ENCODE measurements around the gene TAF6L. TPM values are rescaled to one million over a fixed set of nuclear protein-coding genes. Genes with fewer than 3 reads are reported as not detected.

TAF6L gene
- total and polyA plus RNA-seq, 9 donors, result 5.4 to 33.6 (median 26.3) TPM

DNA sequence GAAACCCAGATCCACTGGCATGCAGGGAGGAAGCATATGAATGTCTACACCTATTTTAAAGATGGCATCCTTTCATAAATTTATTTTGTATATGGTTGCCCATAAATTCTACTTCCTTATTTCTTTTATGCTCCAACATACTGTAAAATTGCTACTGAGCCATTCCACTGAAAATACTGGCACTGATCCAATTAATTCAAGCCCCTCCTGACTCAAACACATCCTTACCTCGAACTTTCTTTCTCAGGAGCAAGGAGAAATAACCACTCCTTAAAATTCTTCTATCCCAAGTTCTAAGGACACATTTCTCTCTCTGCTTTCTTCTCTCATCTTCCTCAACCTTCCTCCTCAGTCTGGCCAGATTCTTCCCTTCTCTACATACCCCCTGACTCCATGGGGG, 39.6 kb downstream of the TAF6L start:
- no peak for TF ChIP-seq EP300 (IDR thresholded peaks at IDR 0.05)
- TF ChIP-seq POLR2A (IDR thresholded peaks at IDR 0.05), result no peak
- TF ChIP-seq, protein P1, sequence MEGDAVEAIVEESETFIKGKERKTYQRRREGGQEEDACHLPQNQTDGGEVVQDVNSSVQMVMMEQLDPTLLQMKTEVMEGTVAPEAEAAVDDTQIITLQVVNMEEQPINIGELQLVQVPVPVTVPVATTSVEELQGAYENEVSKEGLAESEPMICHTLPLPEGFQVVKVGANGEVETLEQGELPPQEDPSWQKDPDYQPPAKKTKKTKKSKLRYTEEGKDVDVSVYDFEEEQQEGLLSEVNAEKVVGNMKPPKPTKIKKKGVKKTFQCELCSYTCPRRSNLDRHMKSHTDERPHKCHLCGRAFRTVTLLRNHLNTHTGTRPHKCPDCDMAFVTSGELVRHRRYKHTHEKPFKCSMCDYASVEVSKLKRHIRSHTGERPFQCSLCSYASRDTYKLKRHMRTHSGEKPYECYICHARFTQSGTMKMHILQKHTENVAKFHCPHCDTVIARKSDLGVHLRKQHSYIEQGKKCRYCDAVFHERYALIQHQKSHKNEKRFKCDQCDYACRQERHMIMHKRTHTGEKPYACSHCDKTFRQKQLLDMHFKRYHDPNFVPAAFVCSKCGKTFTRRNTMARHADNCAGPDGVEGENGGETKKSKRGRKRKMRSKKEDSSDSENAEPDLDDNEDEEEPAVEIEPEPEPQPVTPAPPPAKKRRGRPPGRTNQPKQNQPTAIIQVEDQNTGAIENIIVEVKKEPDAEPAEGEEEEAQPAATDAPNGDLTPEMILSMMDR (IDR thresholded peaks at IDR 0.05), result no peak
- Histone ChIP-seq H3K4me3 (no peak overlapping the region), H3K9me3 (no peaks in the 10 kb centered on the region), H3K4me1 (ENCODE audit: insufficient read depth) (no peaks in the 10 kb centered on the region), H3K36me3 (no peaks in the 10 kb centered on the region), H3K27me3 (no peaks in the 10 kb centered on the region), H3K27ac (no peak overlapping the region)
- no peak for DNase-seq
- intact Hi-C loops (cut with DNase I), result no loop called here
- WGBS, 3 donors, result 3 to 18% (median 8%) methylated on average over 1 of the region's 1 CpG

DNA sequence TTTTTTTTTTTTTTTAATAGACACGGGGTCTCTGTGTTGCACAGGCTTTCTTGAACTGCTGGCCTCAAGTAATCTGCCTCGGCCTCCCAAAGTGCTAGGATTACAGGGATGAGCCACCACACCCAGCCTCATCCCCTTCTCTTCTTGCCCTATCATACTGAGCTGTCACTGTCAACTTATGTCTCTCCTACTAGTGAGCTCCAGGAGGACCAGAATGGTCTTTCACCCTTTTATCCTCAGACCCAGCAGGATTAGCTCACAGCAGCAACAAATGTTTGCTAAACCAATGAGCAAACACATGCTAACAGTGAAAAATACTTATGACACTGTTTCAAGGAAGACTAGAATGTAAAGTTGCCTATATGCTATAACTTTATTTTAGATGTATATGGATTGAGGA, 40.5 kb downstream of the TAF6L start:
- no peak for DNase-seq
- 41 to 79% (median 59%) methylated on average over 2 of the region's 2 CpGs for WGBS, 3 donors
- Histone ChIP-seq H3K27ac (no peak overlapping the region), H3K36me3 (no peaks in the 10 kb centered on the region), H3K4me3 (no peak overlapping the region), H3K27me3 (no peaks in the 10 kb centered on the region), H3K4me1 (ENCODE audit: insufficient read depth) (no peaks in the 10 kb centered on the region), H3K9me3 (no peaks in the 10 kb centered on the region)
- TF ChIP-seq POLR2A (IDR thresholded peaks at IDR 0.05), result no peak
- no peak for TF ChIP-seq EP300 (IDR thresholded peaks at IDR 0.05)
- TF ChIP-seq, protein P1 (IDR thresholded peaks at IDR 0.05), result no peak
- intact Hi-C loops (cut with DNase I), result no loop called here

DNA sequence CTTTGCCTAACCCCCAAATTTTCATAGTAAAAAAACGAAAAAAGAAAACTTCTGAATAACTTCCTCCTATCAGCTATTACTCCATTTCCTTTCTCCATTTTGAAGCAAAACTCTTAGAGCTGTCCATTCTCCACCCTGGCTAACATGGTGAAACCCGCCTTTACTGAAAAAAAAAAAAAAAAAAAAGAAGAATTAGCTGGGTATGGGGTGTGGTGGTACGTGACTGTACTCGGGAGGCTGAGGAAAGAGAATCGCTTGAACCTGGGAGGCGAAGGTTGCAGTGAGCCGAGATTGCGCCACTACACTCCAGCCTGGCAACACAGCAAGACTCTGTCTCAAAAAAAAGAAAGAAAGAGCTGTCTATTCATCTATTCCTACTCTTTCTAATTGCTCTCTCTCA, 45.4 kb downstream of the TAF6L start:
- DNase-seq, result no peak
- Histone ChIP-seq H3K9me3 (no peaks in the 10 kb centered on the region), H3K27ac (no peak overlapping the region), H3K27me3 (no peaks in the 10 kb centered on the region), H3K4me1 (ENCODE audit: insufficient read depth) (no peaks in the 10 kb centered on the region), H3K36me3 (no peaks in the 10 kb centered on the region), H3K4me3 (no peak overlapping the region)
- 83 to 94% (median 89%) methylated on average over 8 of the region's 8 CpGs for WGBS, 3 donors
- intact Hi-C loops (cut with DNase I), result no loop called here
- TF ChIP-seq EP300 (IDR thresholded peaks at IDR 0.05) (no peak), POLR2A (IDR thresholded peaks at IDR 0.05) (no peak)
- TF ChIP-seq, protein P1 (IDR thresholded peaks at IDR 0.05), result no peak

DNA sequence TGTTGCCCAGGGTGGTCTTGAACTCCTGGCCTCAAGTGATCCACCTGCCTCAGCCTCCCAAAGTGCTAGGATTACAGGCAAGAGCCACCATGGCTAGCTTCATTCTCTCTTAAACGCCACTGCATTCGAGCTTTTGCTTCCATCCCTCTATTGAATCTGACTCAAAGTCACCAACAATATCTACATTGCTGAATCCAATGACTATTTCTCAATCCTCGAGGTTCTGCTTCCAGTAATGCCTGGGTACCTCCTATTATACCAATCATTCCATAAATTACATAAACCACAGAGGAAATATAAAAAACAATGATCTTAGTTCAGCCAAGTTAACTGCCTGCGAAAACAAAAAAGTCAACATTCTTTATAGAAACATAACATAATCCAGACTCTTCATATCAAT, 45.9 kb downstream of the TAF6L start:
- 90 to 98% (median 93%) methylated on average over 4 of the region's 4 CpGs for WGBS, 3 donors
- H3K36me3 ChIP-seq, result no peaks in the 10 kb centered on the region

More for the DNA sequence above, 45.9 kb downstream of the TAF6L start:
- H3K27ac ChIP-seq, result no peak overlapping the region
- intact Hi-C loops (cut with DNase I), result no loop called here
- no peaks in the 10 kb centered on the region for H3K27me3 ChIP-seq
- H3K4me3 ChIP-seq, result no peak overlapping the region
- TF ChIP-seq POLR2A (IDR thresholded peaks at IDR 0.05), result no peak
- TF ChIP-seq, protein P1 (IDR thresholded peaks at IDR 0.05), result no peak
- TF ChIP-seq EP300 (IDR thresholded peaks at IDR 0.05), result no peak
- H3K4me1 ChIP-seq (ENCODE audit: insufficient read depth), result no peaks in the 10 kb centered on the region
- DNase-seq, result no peak
- no peaks in the 10 kb centered on the region for H3K9me3 ChIP-seq

Data from ovary (tissue), 9 donors.